ENCODE results near the gene CEP128.

The CEP128 gene

DNA sequence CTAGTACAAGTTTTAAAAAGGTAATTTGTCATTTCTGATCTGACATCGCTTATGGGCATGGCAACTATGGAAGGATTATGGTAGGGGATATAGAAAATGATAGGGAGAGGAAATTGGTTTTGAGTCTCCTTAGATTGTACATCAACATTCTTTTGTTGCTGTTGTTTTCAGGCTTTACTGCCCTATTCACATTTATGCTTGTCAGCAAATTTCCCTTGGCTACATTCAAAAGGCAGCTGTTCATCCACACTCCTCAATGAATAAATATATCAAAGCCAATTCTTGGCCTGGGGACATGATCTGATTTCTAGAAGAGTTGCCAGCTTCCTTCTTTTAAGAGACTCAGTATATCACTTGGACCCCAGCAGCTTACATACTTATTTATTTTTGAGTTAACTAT lies 283.4 kb downstream of the CEP128 start:
- no peak for DNase-seq

DNA sequence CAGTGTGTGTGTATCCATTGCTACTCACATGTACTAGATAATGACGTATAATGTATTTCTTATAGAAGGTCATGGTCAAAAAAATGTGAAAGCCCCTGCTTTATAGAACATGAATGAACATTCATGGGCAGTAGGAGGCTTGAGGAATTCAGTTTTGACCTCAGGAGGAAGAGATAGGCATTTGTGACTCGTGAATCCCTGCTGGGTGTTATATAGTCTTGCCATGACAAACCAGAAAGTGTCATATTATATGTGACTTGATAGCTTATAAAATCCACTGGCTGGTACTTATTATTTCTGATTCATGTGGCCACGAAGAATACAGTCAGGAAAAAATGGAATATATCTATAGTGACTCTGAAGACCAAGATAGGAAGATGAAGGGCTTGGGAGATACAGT lies 287.6 kb downstream of the CEP128 start:
- no peak for DNase-seq

DNA sequence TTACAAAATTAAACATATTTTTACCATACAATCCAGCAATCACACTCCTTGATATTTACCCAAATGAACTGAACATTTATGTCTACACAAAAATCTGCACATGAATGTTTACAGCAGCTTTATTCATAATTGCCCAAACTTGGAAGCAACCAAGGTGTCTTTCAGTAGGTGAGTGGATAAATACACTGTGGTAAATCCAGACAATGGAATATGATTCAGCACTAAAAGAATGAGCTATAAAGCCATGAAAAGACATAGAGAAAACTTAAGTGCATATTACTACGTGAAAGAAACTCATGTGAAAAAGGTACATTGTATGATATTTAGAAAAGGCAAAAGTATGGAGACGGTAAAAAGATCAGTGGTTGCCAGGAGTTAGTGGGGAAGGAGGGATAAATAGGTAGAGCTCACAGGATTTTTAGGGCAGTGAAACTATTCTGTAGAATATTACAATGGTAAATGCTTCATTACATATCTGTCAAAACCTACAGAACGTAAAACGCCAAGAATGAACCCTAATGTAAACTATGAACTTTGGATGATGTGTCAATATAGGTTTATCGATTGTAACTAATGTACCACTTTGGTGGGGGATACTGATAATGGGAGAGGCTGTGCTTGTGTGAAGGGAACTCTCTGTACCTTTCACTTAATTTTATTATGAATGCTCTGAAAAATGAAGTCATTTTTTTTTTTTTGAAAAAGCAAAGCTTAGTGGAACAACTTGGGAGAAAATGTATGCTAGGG lies 295.7 kb downstream of the CEP128 start:
- DNase-seq = no peak

- no peak for DNase-seq
Measured at GRCh38 chr14:80644826-80645225, 296.7 kb downstream of the CEP128 start.

DNA sequence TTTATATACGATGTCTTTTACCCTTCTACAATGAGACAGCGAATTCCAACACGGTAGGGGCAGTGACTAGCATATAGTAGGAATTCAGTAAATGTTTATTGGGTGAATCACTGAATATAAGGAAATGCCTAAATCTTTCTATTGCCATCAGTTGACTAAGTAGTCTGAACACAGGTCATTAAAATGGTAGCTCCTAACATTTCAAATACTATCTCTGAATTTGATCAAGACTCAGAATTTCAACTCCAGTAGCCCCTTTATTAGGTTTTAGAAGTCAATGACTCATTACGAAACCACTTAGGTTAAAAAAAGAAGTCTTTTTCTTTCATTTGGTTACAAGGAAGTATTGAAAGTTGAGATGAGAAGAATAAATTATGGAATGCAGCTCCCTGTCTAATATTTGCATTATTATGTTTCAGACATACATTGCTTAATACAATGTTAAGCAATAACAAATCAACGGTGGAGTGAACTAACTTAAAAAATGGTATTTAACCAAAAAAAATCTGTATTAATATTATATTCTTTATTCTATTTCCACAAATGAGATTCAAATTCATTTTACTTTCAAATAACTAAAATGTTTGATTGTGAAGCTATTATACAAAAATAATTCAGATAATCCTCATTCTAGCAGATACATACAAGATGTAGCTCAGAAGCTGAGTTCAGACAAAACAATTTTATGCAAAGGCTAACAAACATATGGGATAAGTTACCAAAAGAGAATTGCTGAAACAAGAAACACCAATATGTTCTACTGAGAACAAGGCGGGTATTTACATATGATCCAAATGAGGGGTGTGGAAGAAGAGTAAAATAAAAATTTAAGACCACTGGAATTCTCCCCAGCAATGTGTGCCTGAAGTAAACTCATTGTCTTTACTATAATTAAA lies 302.7 kb downstream of the CEP128 start:
- DNase-seq = no peak

- DNase-seq = no peak
Measured at GRCh38 chr14:80637756-80638619, 303.6 kb downstream of the CEP128 start.

DNA sequence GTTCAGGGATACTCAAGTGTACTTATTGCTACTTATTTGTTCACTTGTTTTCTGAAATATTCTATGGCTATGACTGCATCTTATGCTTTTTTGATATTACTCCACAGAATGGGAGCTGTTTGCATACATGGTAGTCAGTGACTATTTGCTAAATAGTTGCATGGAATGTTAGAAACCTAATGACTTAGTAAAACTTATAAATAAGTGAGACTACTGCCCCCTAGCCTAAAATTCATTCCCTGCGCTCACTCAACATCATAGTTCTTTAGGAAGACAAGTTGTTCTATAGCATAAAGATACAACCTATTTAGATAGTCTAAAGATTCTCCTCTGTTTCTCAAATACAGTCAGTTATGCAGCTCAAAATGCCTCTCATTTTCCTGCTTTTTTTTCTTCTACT lies 305.5 kb downstream of the CEP128 start:
- no peak for DNase-seq

DNA sequence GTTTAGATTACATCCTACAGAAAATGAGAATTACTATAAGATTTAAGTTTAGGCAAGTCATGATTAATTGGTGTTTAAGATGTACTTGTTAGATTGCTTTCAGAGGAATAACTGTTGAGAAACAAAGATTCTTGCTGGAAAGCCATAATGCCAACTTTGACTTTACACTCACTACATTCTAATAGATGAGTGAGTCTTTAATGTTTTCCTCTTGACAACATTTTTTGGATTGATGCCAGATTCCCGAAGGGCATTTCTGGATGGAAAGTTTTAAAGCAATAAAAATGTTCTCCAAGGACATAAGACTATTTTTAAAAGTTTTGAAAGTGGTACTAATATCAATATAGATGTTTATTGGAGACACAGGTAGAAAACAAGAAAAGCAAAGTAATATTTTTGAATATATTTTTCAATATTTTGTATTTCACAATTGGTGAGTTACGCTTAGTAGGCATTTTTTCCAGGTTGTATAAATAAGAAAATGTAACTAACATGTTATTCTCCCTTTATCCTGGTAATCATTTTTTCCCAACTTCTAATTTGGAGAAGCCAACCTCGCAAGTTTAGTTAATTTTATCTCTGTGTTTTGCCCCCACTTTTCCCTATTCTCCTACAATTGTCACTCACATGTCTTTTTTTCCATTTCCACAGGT lies 307.3 kb downstream of the CEP128 start:
- DNase-seq = no peak

DNA sequence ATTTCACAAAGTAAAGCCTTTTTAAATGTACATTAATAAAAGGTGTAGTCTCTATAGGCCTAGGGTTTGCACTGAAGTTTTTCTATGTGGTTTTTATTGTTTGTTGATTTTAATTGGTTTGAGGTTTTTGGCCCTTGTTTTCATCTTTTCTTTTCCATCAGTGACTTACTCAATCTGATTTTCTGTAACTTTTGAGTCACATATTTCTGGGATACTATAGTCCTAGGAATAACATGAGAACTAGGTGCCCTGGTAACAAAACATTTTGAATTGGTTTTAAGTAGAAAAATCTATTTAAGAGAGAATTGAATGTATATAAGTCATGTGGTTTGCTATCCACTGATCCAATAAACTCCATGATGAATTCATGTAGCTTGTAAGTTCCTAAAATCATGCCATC lies 311.9 kb downstream of the CEP128 start:
- no peak for DNase-seq

GRCh38 chr14:80628547-80628946 lies 313.0 kb downstream of the CEP128 start:
- no peak for DNase-seq

GRCh38 chr14:80627745-80628144 lies 313.8 kb downstream of the CEP128 start:
- no peak for DNase-seq

GRCh38 chr14:80624581-80624980 lies 317.0 kb downstream of the CEP128 start:
- no peak for DNase-seq

DNA sequence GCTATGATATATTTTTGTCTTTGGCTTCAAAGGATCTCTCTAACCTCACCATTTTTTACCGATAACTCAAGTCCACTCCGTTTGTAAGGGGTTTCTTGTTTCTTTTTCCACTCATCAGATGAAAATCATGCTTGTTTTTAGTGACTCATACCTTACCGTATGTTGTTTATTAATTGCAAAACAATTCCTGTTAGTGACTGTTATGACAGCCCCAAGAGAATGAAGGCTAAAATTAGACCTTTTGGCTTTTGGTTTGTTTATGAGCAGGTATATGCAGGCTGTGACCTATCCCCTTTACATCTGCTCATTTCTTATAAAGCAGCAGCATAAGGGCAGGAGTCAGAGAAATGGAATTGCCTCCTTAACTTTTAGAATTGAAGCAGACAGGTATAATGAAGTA lies 319.8 kb downstream of the CEP128 start:
- DNase-seq = no peak

GRCh38 chr14:80620434-80620833 lies 321.1 kb downstream of the CEP128 start:
- no peak for DNase-seq

- DNase-seq = no peak
Measured at GRCh38 chr14:80618751-80619329, 322.7 kb downstream of the CEP128 start.

- no peak for DNase-seq
Measured at GRCh38 chr14:80615831-80616230, 325.7 kb downstream of the CEP128 start.

GRCh38 chr14:80609055-80609454 lies 332.5 kb downstream of the CEP128 start:
- DNase-seq = no peak

- no peak for DNase-seq
Measured at GRCh38 chr14:80608563-80608962, 333.0 kb downstream of the CEP128 start.

- no peak for DNase-seq
Measured at GRCh38 chr14:80607430-80608190, 333.9 kb downstream of the CEP128 start.

DNA sequence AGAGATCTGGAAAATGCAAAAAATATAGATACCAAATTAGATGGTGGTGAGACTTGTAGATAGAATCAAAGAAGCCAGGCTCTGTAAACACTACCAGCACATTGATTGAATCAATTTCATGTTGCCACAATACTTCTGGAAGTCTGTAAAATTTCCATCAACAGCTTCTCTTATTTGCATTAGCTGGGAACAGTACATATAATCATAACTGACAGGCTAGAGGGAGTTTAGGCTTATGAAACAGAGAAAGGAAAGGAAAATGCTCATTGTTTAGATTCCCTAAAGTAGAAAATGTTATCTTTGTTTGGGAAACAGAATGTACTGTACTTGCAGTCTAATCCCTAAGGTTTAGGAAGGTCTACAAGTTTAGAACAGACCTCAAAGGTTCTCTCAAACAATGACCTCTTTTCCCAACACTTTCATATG lies 335.2 kb downstream of the CEP128 start:
- DNase-seq = no peak

DNA sequence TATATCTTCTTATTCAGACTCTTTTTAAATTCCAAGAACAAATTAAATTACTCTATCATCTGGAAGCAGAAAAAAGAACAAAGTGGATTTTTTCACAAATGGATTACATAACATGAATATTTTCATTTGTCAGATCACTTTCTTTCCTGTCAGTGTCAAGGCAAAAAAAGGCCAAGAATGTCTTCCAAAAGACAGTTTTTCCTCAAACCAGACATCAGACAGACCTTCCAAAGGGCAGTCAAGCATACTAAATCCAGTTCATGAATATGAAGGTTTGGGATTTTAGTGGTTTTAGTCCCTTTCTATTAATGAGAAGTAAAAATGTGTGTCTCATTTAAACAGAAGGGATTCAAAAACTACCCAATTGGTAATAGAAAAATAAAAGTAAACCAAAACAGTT lies 336.0 kb downstream of the CEP128 start:
- DNase-seq = no peak

- DNase-seq = no peak
Measured at GRCh38 chr14:80602946-80603345, 338.6 kb downstream of the CEP128 start.
